GM23338 (cell line): Measurements from ENCODE around the gene NDUFB4.

Experiments
- CREB1 ChIP-seq: fragments of 250-450 bp; sonication (Bioruptor Pico); IDR thresholded peaks from 2 replicates; pipeline ENCODE4 v1.5.0; 2020; ENCODE audit warnings: low read depth, mild to moderate bottlenecking, moderate library complexity
- CTCF ChIP-seq, 2 experiments: fragments of 200-600 bp in 1 of 2; sonication (generic) in 1 of 2; conservative IDR thresholded peaks; 2 replicates each; pipeline versions ENCODE4 v1.5.1 to v1.6.1; 2016 to 2017; ENCODE audit warnings: antibody characterized with exemption in 2 of 2, low read depth in 2 of 2, mild to moderate bottlenecking in 2 of 2, moderate library complexity in 1 of 2
- ETS1 ChIP-seq: IDR thresholded peaks from 2 replicates; pipeline ENCODE4 v1.6.1; 2016; ENCODE audit warnings: antibody characterized with exemption
- EZH2 ChIP-seq: fragments of 200-600 bp; sonication (generic); IDR thresholded peaks from one replicate; pipeline ENCODE4 v1.8.0; 2017; ENCODE audit warnings: antibody characterized with exemption, mild to moderate bottlenecking, low read depth; ENCODE audit not compliant: unreplicated experiment
- EZH2phosphoT487 ChIP-seq: fragments of 200-600 bp; sonication (generic); IDR thresholded peaks from one replicate; pipeline ENCODE4 v1.8.1; 2018; ENCODE audit warnings: antibody characterized with exemption; ENCODE audit not compliant: unreplicated experiment
- JUNB ChIP-seq: IDR thresholded peaks from one replicate; pipeline ENCODE4 v1.6.1; 2016; ENCODE audit warnings: antibody characterized with exemption; ENCODE audit not compliant: unreplicated experiment
- POLR2AphosphoS5 ChIP-seq: IDR thresholded peaks from 2 replicates; pipeline ENCODE4 v1.6.1; 2016; ENCODE audit warnings: antibody characterized with exemption, low read depth
- ZNF114 ChIP-seq: fragments of 250-450 bp; sonication (Bioruptor Pico); IDR thresholded peaks from 2 replicates; pipeline ENCODE4 v1.5.0; 2020; ENCODE audit warnings: mild to moderate bottlenecking, moderate library complexity
- ZNF331 ChIP-seq: fragments of 250-450 bp; sonication (Bioruptor Pico); IDR thresholded peaks from 2 replicates; pipeline ENCODE4 v1.5.0; 2020; ENCODE audit warnings: low read depth, mild to moderate bottlenecking, moderate library complexity
- TF ChIP-seq, protein P1 (sequence below): IDR thresholded peaks from one replicate; pipeline ENCODE4 v1.6.1; 2018; ENCODE audit warnings: antibody characterized with exemption; ENCODE audit not compliant: unreplicated experiment

DNA sequence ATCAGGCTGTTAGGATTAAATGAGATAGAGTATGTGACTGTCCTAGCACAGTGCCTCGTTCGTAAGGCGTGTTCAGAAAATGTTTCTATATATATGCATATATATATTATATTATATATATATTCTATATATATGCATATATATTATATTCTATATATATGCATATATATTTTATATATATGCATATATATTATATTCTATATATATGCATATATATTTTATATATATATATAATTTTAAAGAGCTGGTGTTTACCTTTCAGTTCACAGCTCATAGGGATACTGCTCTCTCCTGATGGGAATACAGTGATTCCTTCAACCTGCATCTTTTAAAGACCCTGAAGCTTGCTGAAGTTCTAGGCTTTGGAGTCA lies 702 bp downstream of the NDUFB4 start:
- TF ChIP-seq EZH2 (no peak), ZNF331 (CRISPR knock-in tag) (no peak), CTCF (conservative IDR thresholded peaks at IDR 0.05; ENCODE audit: low read depth in 2 of 2) (no peak), ZNF114 (no peak), POLR2AphosphoS5 (no peak), ETS1 (no peak), EZH2phosphoT487 (no peak), CREB1 (no peak), JUNB (no peak)
- TF ChIP-seq, protein P1, sequence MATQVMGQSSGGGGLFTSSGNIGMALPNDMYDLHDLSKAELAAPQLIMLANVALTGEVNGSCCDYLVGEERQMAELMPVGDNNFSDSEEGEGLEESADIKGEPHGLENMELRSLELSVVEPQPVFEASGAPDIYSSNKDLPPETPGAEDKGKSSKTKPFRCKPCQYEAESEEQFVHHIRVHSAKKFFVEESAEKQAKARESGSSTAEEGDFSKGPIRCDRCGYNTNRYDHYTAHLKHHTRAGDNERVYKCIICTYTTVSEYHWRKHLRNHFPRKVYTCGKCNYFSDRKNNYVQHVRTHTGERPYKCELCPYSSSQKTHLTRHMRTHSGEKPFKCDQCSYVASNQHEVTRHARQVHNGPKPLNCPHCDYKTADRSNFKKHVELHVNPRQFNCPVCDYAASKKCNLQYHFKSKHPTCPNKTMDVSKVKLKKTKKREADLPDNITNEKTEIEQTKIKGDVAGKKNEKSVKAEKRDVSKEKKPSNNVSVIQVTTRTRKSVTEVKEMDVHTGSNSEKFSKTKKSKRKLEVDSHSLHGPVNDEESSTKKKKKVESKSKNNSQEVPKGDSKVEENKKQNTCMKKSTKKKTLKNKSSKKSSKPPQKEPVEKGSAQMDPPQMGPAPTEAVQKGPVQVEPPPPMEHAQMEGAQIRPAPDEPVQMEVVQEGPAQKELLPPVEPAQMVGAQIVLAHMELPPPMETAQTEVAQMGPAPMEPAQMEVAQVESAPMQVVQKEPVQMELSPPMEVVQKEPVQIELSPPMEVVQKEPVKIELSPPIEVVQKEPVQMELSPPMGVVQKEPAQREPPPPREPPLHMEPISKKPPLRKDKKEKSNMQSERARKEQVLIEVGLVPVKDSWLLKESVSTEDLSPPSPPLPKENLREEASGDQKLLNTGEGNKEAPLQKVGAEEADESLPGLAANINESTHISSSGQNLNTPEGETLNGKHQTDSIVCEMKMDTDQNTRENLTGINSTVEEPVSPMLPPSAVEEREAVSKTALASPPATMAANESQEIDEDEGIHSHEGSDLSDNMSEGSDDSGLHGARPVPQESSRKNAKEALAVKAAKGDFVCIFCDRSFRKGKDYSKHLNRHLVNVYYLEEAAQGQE, result no peak
